ENCODE data around the gene KCTD5. TPM values are rescaled to one million over a fixed set of nuclear protein-coding genes. Genes with fewer than 3 reads are reported as not detected.
"Not testable (repeated sequence)": the region's sequence is repeated elsewhere in the genome, so short reads cannot be mapped to it uniquely, and the experiment has no call there.

KCTD5 gene
- polyA plus RNA-seq, 1 donor (not counting 4 experiments of a cell fraction or from before 2014, with no cell fraction given) = 29.0 TPM

GRCh38 chr16:2675021-2675420, 7.3 kb upstream of the KCTD5 start:
- H3K27me3 ChIP-seq (ENCODE audit: control insufficient read depth, extremely low read depth, insufficient read depth, low read length) = no peaks in the 10 kb centered on the region
- H4K20me1 ChIP-seq (ENCODE audit: control insufficient read depth, extremely low read depth, insufficient read depth, low read length) = peaks cover 3% of the 10 kb centered on the region
- H3K9me1 ChIP-seq (ENCODE audit: control insufficient read depth, extremely low read depth, insufficient read depth, low read length) = no peaks in the 10 kb centered on the region
- peaks cover 12% of the 10 kb centered on the region for H3K79me2 ChIP-seq (ENCODE audit: control insufficient read depth, insufficient read depth, low read length)
- DNase-seq (ENCODE audit: low read depth, low spot score) (no peak), FAIRE-seq (no peak)
- peaks cover 9% of the 10 kb centered on the region for H3K4me1 ChIP-seq (ENCODE audit: control insufficient read depth, extremely low read depth, insufficient read depth, low read length)
- H2AFZ ChIP-seq (ENCODE audit: control insufficient read depth, low read length) = no peak overlapping the region
- H3K9ac ChIP-seq (ENCODE audit: control insufficient read depth, extremely low read depth, insufficient read depth, low read length) = no peak overlapping the region
- no peaks in the 10 kb centered on the region for H3K9me3 ChIP-seq (ENCODE audit: control insufficient read depth, low read depth, low read length)
- no peak overlapping the region for H3K4me3 ChIP-seq (ENCODE audit: control insufficient read depth in 2 of 3, extremely low read depth in 1 of 3, insufficient read depth in 2 of 3, low read depth in 1 of 3, low read length in 3 of 3)
- no peak overlapping the region for H3K27ac ChIP-seq (ENCODE audit: control insufficient read depth, insufficient read depth, low read length)
- dilution Hi-C loops (cut with MboI; ENCODE audit: extremely low pct_ligation_motif_present, low sequenced_read_pairs) = no loop called here
- TF ChIP-seq CTCF (optimal IDR thresholded peaks at IDR 0.05 in 1 of 3, IDR thresholded peaks at IDR 0.05 in 1 of 3, conservative IDR thresholded peaks at IDR 0.05 in 1 of 3; ENCODE audit: extremely low read depth in 1 of 3, insufficient read depth in 2 of 3, low read length in 3 of 3) (no peak), EZH2 (IDR thresholded peaks at IDR 0.05; ENCODE audit: low read length) (no peak)
- peaks cover 0 to 1% of the 10 kb centered on the region in 2 experiments for H3K36me3 ChIP-seq (ENCODE audit: control insufficient read depth in 2 of 2, extremely low read depth in 1 of 2, insufficient read depth in 2 of 2, low read length in 2 of 2)
- no peak overlapping the region for H3K4me2 ChIP-seq (ENCODE audit: control insufficient read depth, extremely low read depth, insufficient read depth, low read depth, low read length)

- Histone ChIP-seq H3K4me3 (ENCODE audit: control insufficient read depth in 2 of 3, extremely low read depth in 1 of 3, insufficient read depth in 2 of 3, low read depth in 1 of 3, low read length in 3 of 3) (no peak overlapping the region), H3K36me3 (ENCODE audit: control insufficient read depth in 2 of 2, extremely low read depth in 1 of 2, insufficient read depth in 2 of 2, low read length in 2 of 2) (peaks cover 0 to 1% of the 10 kb centered on the region in 2 experiments), H3K9me3 (ENCODE audit: control insufficient read depth, low read depth, low read length) (no peaks in the 10 kb centered on the region), H3K4me2 (ENCODE audit: control insufficient read depth, extremely low read depth, insufficient read depth, low read depth, low read length) (no peak overlapping the region), H3K9me1 (ENCODE audit: control insufficient read depth, extremely low read depth, insufficient read depth, low read length) (no peaks in the 10 kb centered on the region), H3K27ac (ENCODE audit: control insufficient read depth, insufficient read depth, low read length) (no peak overlapping the region), H2AFZ (ENCODE audit: control insufficient read depth, low read length) (no peak overlapping the region), H3K79me2 (ENCODE audit: control insufficient read depth, insufficient read depth, low read length) (peaks cover 12% of the 10 kb centered on the region), H3K4me1 (ENCODE audit: control insufficient read depth, extremely low read depth, insufficient read depth, low read length) (peaks cover 13% of the 10 kb centered on the region), H3K9ac (ENCODE audit: control insufficient read depth, extremely low read depth, insufficient read depth, low read length) (no peak overlapping the region), H4K20me1 (ENCODE audit: control insufficient read depth, extremely low read depth, insufficient read depth, low read length) (peaks cover 3% of the 10 kb centered on the region), H3K27me3 (ENCODE audit: control insufficient read depth, extremely low read depth, insufficient read depth, low read length) (no peaks in the 10 kb centered on the region)
- DNase-seq (ENCODE audit: low read depth, low spot score) = no peak
- no peak for FAIRE-seq
- TF ChIP-seq EZH2 (IDR thresholded peaks at IDR 0.05; ENCODE audit: low read length) (no peak), CTCF (optimal IDR thresholded peaks at IDR 0.05 in 1 of 3, IDR thresholded peaks at IDR 0.05 in 1 of 3, conservative IDR thresholded peaks at IDR 0.05 in 1 of 3; ENCODE audit: extremely low read depth in 1 of 3, insufficient read depth in 2 of 3, low read length in 3 of 3) (no peak)
- dilution Hi-C loops (cut with MboI; ENCODE audit: extremely low pct_ligation_motif_present, low sequenced_read_pairs) = no loop called here
These were observed 6.6 kb upstream of the KCTD5 start for GRCh38 chr16:2675714-2676113.

- H3K27ac ChIP-seq (ENCODE audit: control insufficient read depth, insufficient read depth, low read length); H3K27me3 ChIP-seq (ENCODE audit: control insufficient read depth, extremely low read depth, insufficient read depth, low read length); H2AFZ ChIP-seq (ENCODE audit: control insufficient read depth, low read length); DNase-seq (ENCODE audit: low read depth, low spot score); FAIRE-seq; H3K9ac ChIP-seq (ENCODE audit: control insufficient read depth, extremely low read depth, insufficient read depth, low read length); H4K20me1 ChIP-seq (ENCODE audit: control insufficient read depth, extremely low read depth, insufficient read depth, low read length); H3K9me1 ChIP-seq (ENCODE audit: control insufficient read depth, extremely low read depth, insufficient read depth, low read length); dilution Hi-C loops (cut with MboI; ENCODE audit: extremely low pct_ligation_motif_present, low sequenced_read_pairs); H3K4me3 ChIP-seq (ENCODE audit: control insufficient read depth in 2 of 3, extremely low read depth in 1 of 3, insufficient read depth in 2 of 3, low read depth in 1 of 3, low read length in 3 of 3); H3K9me3 ChIP-seq (ENCODE audit: control insufficient read depth, low read depth, low read length); H3K36me3 ChIP-seq (ENCODE audit: control insufficient read depth in 2 of 2, extremely low read depth in 1 of 2, insufficient read depth in 2 of 2, low read length in 2 of 2); H3K4me2 ChIP-seq (ENCODE audit: control insufficient read depth, extremely low read depth, insufficient read depth, low read depth, low read length): not testable (repeated sequence)
- Histone ChIP-seq H3K4me1 (ENCODE audit: control insufficient read depth, extremely low read depth, insufficient read depth, low read length) (peaks cover 21% of the 10 kb centered on the region), H3K79me2 (ENCODE audit: control insufficient read depth, insufficient read depth, low read length) (peaks cover 13% of the 10 kb centered on the region)
These were observed 5.4 kb upstream of the KCTD5 start for GRCh38 chr16:2676937-2677336.

- DNase-seq (ENCODE audit: low read depth, low spot score); H3K4me3 ChIP-seq (ENCODE audit: control insufficient read depth in 2 of 3, extremely low read depth in 1 of 3, insufficient read depth in 2 of 3, low read depth in 1 of 3, low read length in 3 of 3); H4K20me1 ChIP-seq (ENCODE audit: control insufficient read depth, extremely low read depth, insufficient read depth, low read length); H3K27me3 ChIP-seq (ENCODE audit: control insufficient read depth, extremely low read depth, insufficient read depth, low read length); H3K36me3 ChIP-seq (ENCODE audit: control insufficient read depth in 2 of 2, extremely low read depth in 1 of 2, insufficient read depth in 2 of 2, low read length in 2 of 2); H3K9me1 ChIP-seq (ENCODE audit: control insufficient read depth, extremely low read depth, insufficient read depth, low read length); H3K27ac ChIP-seq (ENCODE audit: control insufficient read depth, insufficient read depth, low read length); dilution Hi-C loops (cut with MboI; ENCODE audit: extremely low pct_ligation_motif_present, low sequenced_read_pairs); H3K9ac ChIP-seq (ENCODE audit: control insufficient read depth, extremely low read depth, insufficient read depth, low read length); H3K4me2 ChIP-seq (ENCODE audit: control insufficient read depth, extremely low read depth, insufficient read depth, low read depth, low read length); FAIRE-seq; H2AFZ ChIP-seq (ENCODE audit: control insufficient read depth, low read length); H3K9me3 ChIP-seq (ENCODE audit: control insufficient read depth, low read depth, low read length): not testable (repeated sequence)
- H3K79me2 ChIP-seq (ENCODE audit: control insufficient read depth, insufficient read depth, low read length) = peaks cover 19% of the 10 kb centered on the region
- H3K4me1 ChIP-seq (ENCODE audit: control insufficient read depth, extremely low read depth, insufficient read depth, low read length) = peaks cover 16% of the 10 kb centered on the region
These were observed 3.9 kb upstream of the KCTD5 start for GRCh38 chr16:2678206-2678965.

Measured in keratinocyte (primary cell).